GM20000 (cell line): ENCODE measurements around the gene ITGB5.

ENCODE experiments used
- DNase-seq: peaks from one replicate; pipeline ENCODE4 v3.0.0; 2012; ENCODE audit warnings: low spot score
- CTCF ChIP-seq: IDR thresholded peaks from 2 replicates; pipeline ENCODE4 v1.5.1; 2012; ENCODE audit warnings: mild to moderate bottlenecking, control low read depth; ENCODE audit errors: extremely low read depth, missing control alignments

Gene ITGB5

GRCh38 chr3:124887177-124887931, at the start of gene ITGB5:
TSS of gene ITGB5 (minus strand) at chr3:124887365. CDS start at chr3:124887000, 365 bp downstream.
- peak; percentile 79 for DNase-seq

GRCh38 chr3:124935794-124936542, 48.8 kb upstream of the ITGB5 start:
- no peak for TF ChIP-seq CTCF
- DNase-seq: no peak

More at GRCh38 chr3:124887177-124887931, at the start of gene ITGB5:
- no peak for TF ChIP-seq CTCF

- no peak for TF ChIP-seq CTCF
- peak; percentile 21 for DNase-seq
Measured at GRCh38 chr3:124935264-124935663, 48.1 kb upstream of the ITGB5 start.

- no peak for DNase-seq
- no peak for TF ChIP-seq CTCF
Measured at GRCh38 chr3:124934577-124934976, 47.4 kb upstream of the ITGB5 start, which contains the start of gene MUC13. TSS of gene MUC13 (minus strand) at chr3:124934751. CDS start at chr3:124934712, 39 bp downstream.

- peak; percentile 45 for DNase-seq
Measured at GRCh38 chr3:124928333-124929202, 41.4 kb upstream of the ITGB5 start.

GRCh38 chr3:124927574-124928045, 40.4 kb upstream of the ITGB5 start:
- peak; percentile 36 for DNase-seq
- no peak for TF ChIP-seq CTCF

More at GRCh38 chr3:124928333-124929202, 41.4 kb upstream of the ITGB5 start:
- TF ChIP-seq CTCF: peak; percentile 63
